Activated CD4-positive, alpha-beta memory T cell treated with anti-CD3 and anti-CD28 coated beads for 36 hours (primary cell): Measurements from ENCODE around the gene ZNF407. TPM values are rescaled to one million over a fixed set of nuclear protein-coding genes. Genes with fewer than 3 reads are reported as not detected.

ENCODE experiments used
- CTCF ChIA-PET: fragments of 350-600 bp; sonication (Branson Sonifier 250); formaldehyde crosslinking; loops from one replicate; lab custom pipeline; 2021; ENCODE audit warnings: antibody characterized with exemption, inconsistent platforms; lab: Charles Lee
- POLR2A ChIA-PET: fragments of 350-600 bp; sonication (Branson Sonifier 250); formaldehyde crosslinking; loops from one replicate; lab custom pipeline; 2021; ENCODE audit warnings: antibody characterized with exemption; lab: Charles Lee
- DNase-seq: peaks from one replicate; pipeline ENCODE4 v3.0.0-alpha.2; 2020
- H3K27ac Mint-ChIP-seq: one replicate; pipeline ENCODE4 v1.8.0; 2021; ENCODE audit warnings: mixed read lengths
- H3K27me3 Mint-ChIP-seq: one replicate; pipeline ENCODE4 v1.8.0; 2021; ENCODE audit warnings: mixed read lengths
- H3K36me3 Mint-ChIP-seq: one replicate; pipeline ENCODE4 v1.8.0; 2021; ENCODE audit warnings: mixed read lengths
- H3K4me1 Mint-ChIP-seq: one replicate; pipeline ENCODE4 v1.8.0; 2021; ENCODE audit warnings: low read depth, mixed read lengths
- H3K4me3 Mint-ChIP-seq: one replicate; pipeline ENCODE4 v1.8.0; 2021; ENCODE audit warnings: mild to moderate bottlenecking, mixed read lengths
- H3K9me3 Mint-ChIP-seq: one replicate; pipeline ENCODE4 v1.8.0; 2021; ENCODE audit warnings: mixed read lengths
- intact Hi-C: fragments of 100-400 bp; cut with micrococcal nuclease; formaldehyde crosslinking; loops from one replicate; pipeline ENCODE4 v1.15.1; 2023
- total RNA-seq, 2 experiments: library from RNA; stranded (reverse); gene quantifications; one replicate each; pipeline ENCODE4 v1.2.3, GENCODE V29; 2021

Gene ZNF407
- total RNA-seq, 2 experiments from 2014 or later: 10.0 to 10.5 TPM

- peaks cover 3% of the 10 kb centered on the region for H3K36me3 Mint-ChIP-seq
- no peak for DNase-seq
- H3K27ac Mint-ChIP-seq: no peak overlapping the region
- no peak overlapping the region for H3K4me3 Mint-ChIP-seq
- CTCF ChIA-PET: no interaction called here
- intact Hi-C loops: no loop called here
- no peaks in the 10 kb centered on the region for H3K9me3 Mint-ChIP-seq
- no peaks in the 10 kb centered on the region for H3K27me3 Mint-ChIP-seq
- no peaks in the 10 kb centered on the region for H3K4me1 Mint-ChIP-seq
- POLR2A ChIA-PET: no interaction called here
These were observed 410.5 kb downstream of the ZNF407 start for GRCh38 chr18:75008186-75008585.

GRCh38 chr18:75009296-75009695, 411.6 kb downstream of the ZNF407 start:
- ChIA-PET POLR2A (no interaction called here), CTCF (no interaction called here)
- Mint-ChIP-seq H3K9me3 (no peaks in the 10 kb centered on the region), H3K36me3 (peaks cover 2% of the 10 kb centered on the region), H3K27ac (no peak overlapping the region), H3K4me3 (no peak overlapping the region), H3K27me3 (no peaks in the 10 kb centered on the region), H3K4me1 (peaks cover 1% of the 10 kb centered on the region)
- intact Hi-C loops: no loop called here
- no peak for DNase-seq

GRCh38 chr18:75009878-75010277, 412.2 kb downstream of the ZNF407 start:
- ChIA-PET CTCF (no interaction called here), POLR2A (no interaction called here)
- no peak overlapping the region for H3K4me3 Mint-ChIP-seq
- no peaks in the 10 kb centered on the region for H3K9me3 Mint-ChIP-seq
- peaks cover 2% of the 10 kb centered on the region for H3K36me3 Mint-ChIP-seq
- no peak for DNase-seq
- intact Hi-C loops: no loop called here
- H3K27me3 Mint-ChIP-seq: no peaks in the 10 kb centered on the region
- no peak overlapping the region for H3K27ac Mint-ChIP-seq
- peaks cover 3% of the 10 kb centered on the region for H3K4me1 Mint-ChIP-seq

- ChIA-PET POLR2A (no interaction called here), CTCF (no interaction called here)
- intact Hi-C loops: no loop called here
- no peak for DNase-seq
- Mint-ChIP-seq H3K4me3 (no peak overlapping the region), H3K9me3 (no peaks in the 10 kb centered on the region), H3K4me1 (peaks cover 3% of the 10 kb centered on the region), H3K27ac (no peak overlapping the region), H3K27me3 (no peaks in the 10 kb centered on the region), H3K36me3 (peaks cover 2% of the 10 kb centered on the region)
These were observed 412.6 kb downstream of the ZNF407 start for GRCh38 chr18:75010278-75010677.

GRCh38 chr18:75010689-75011088, 413.0 kb downstream of the ZNF407 start:
- Mint-ChIP-seq H3K9me3 (no peaks in the 10 kb centered on the region), H3K4me3 (no peak overlapping the region), H3K4me1 (peaks cover 3% of the 10 kb centered on the region), H3K27ac (no peak overlapping the region), H3K27me3 (no peaks in the 10 kb centered on the region), H3K36me3 (peaks cover 2% of the 10 kb centered on the region)
- intact Hi-C loops: no loop called here
- ChIA-PET POLR2A (no interaction called here), CTCF (no interaction called here)
- no peak for DNase-seq

GRCh38 chr18:75016025-75016717, 418.5 kb downstream of the ZNF407 start:
- peaks cover 5% of the 10 kb centered on the region for H3K4me1 Mint-ChIP-seq
- POLR2A ChIA-PET: interaction anchor here (0.7 kb wide), 1 partner anchor 273 kb away, joined by 3 read pairs; no protein-coding TSS in a partner anchor
- no peaks in the 10 kb centered on the region for H3K36me3 Mint-ChIP-seq

GRCh38 chr18:75023473-75023872, 425.8 kb downstream of the ZNF407 start:
- no peaks in the 10 kb centered on the region for H3K9me3 Mint-ChIP-seq
- no peak for DNase-seq
- H3K27ac Mint-ChIP-seq: no peak overlapping the region
- ChIA-PET CTCF (no interaction called here), POLR2A (no interaction called here)
- intact Hi-C loops: no loop called here
- H3K4me3 Mint-ChIP-seq: no peak overlapping the region
- H3K36me3 Mint-ChIP-seq: no peaks in the 10 kb centered on the region
- peaks cover 9% of the 10 kb centered on the region for H3K4me1 Mint-ChIP-seq
- H3K27me3 Mint-ChIP-seq: no peaks in the 10 kb centered on the region

More at GRCh38 chr18:75016025-75016717, 418.5 kb downstream of the ZNF407 start:
- CTCF ChIA-PET: interaction anchor here (1.5 kb wide), 1 partner anchor 363 kb away, joined by 3 read pairs; no protein-coding TSS in a partner anchor
- Mint-ChIP-seq H3K9me3 (no peaks in the 10 kb centered on the region), H3K27me3 (no peaks in the 10 kb centered on the region), H3K4me3 (no peak overlapping the region), H3K27ac (no peak overlapping the region)
- intact Hi-C loops: no loop called here
- no peak for DNase-seq

- peaks cover 6% of the 10 kb centered on the region for H3K36me3 Mint-ChIP-seq
- H3K27ac Mint-ChIP-seq: no peak overlapping the region
These were observed 427.2 kb downstream of the ZNF407 start for GRCh38 chr18:75024871-75025270.

GRCh38 chr18:75025573-75025972, 427.9 kb downstream of the ZNF407 start:
- CTCF ChIA-PET: no interaction called here
- no peak overlapping the region for H3K4me3 Mint-ChIP-seq
- intact Hi-C loops: no loop called here
- no peak overlapping the region for H3K27ac Mint-ChIP-seq
- H3K36me3 Mint-ChIP-seq: peaks cover 6% of the 10 kb centered on the region
- no peak for DNase-seq
- H3K27me3 Mint-ChIP-seq: no peaks in the 10 kb centered on the region
- peaks cover 18% of the 10 kb centered on the region for H3K4me1 Mint-ChIP-seq
- peaks cover 8% of the 10 kb centered on the region for H3K9me3 Mint-ChIP-seq
- POLR2A ChIA-PET: no interaction called here

More at GRCh38 chr18:75024871-75025270, 427.2 kb downstream of the ZNF407 start:
- Mint-ChIP-seq H3K27me3 (no peaks in the 10 kb centered on the region), H3K4me1 (peaks cover 16% of the 10 kb centered on the region), H3K4me3 (no peak overlapping the region), H3K9me3 (peaks cover 8% of the 10 kb centered on the region)
- intact Hi-C loops: no loop called here
- POLR2A ChIA-PET: no interaction called here
- no peak for DNase-seq
- CTCF ChIA-PET: no interaction called here

GRCh38 chr18:75029481-75029880, 431.8 kb downstream of the ZNF407 start:
- Mint-ChIP-seq H3K4me1 (peaks cover 14% of the 10 kb centered on the region), H3K36me3 (peaks cover 6% of the 10 kb centered on the region), H3K27me3 (no peaks in the 10 kb centered on the region), H3K9me3 (peaks cover 8% of the 10 kb centered on the region), H3K27ac (no peak overlapping the region), H3K4me3 (no peak overlapping the region)
- ChIA-PET CTCF (interaction anchor here (1.1 kb wide), 1 partner anchor 11 kb away, joined by 4 read pairs; no protein-coding TSS in a partner anchor), POLR2A (no interaction called here)
- DNase-seq: peak; percentile 17
- intact Hi-C loops: no loop called here

GRCh38 chr18:75031717-75032317, 434.1 kb downstream of the ZNF407 start:
- intact Hi-C loops: loop anchor here (2.0 kb wide), 1 partner anchor 39 kb away; no protein-coding TSS in a partner anchor
- Mint-ChIP-seq H3K4me1 (peaks cover 21% of the 10 kb centered on the region), H3K36me3 (peaks cover 6% of the 10 kb centered on the region), H3K9me3 (peaks cover 8% of the 10 kb centered on the region), H3K4me3 (no peak overlapping the region), H3K27me3 (no peaks in the 10 kb centered on the region), H3K27ac (no peak overlapping the region)
- POLR2A ChIA-PET: no interaction called here
- CTCF ChIA-PET: no interaction called here
- DNase-seq: no peak

GRCh38 chr18:75033516-75033915, 435.8 kb downstream of the ZNF407 start:
- Mint-ChIP-seq H3K4me3 (no peak overlapping the region), H3K27me3 (no peaks in the 10 kb centered on the region), H3K9me3 (peaks cover 8% of the 10 kb centered on the region), H3K27ac (no peak overlapping the region), H3K36me3 (peaks cover 6% of the 10 kb centered on the region), H3K4me1 (peaks cover 21% of the 10 kb centered on the region)
- intact Hi-C loops: no loop called here
- ChIA-PET POLR2A (no interaction called here), CTCF (no interaction called here)
- DNase-seq: no peak
